CD4-positive, CD25-positive, alpha-beta regulatory T cell (primary cell): ENCODE measurements around the gene BOK. TPM values are rescaled to one million over a fixed set of nuclear protein-coding genes. Genes with fewer than 3 reads are reported as not detected.
"Not testable (repeated sequence)": the region's sequence is repeated elsewhere in the genome, so short reads cannot be mapped to it uniquely, and the experiment has no call there.

ENCODE experiments used
- ATAC-seq, 2 donors: fragments of 150-1000 bp; cut with Tn5 transposase; one replicate each; pipeline ENCODE4 v1.10.0; 2021; ENCODE audit warnings: low read depth in 2 of 2, moderate number of reproducible peaks in 2 of 2, moderate library complexity in 1 of 2
- DNase-seq, 3 donors: peaks; one replicate each; pipeline versions ENCODE4 v3.0.0 to v3.0.0-alpha.2; 2012 to 2022; ENCODE audit warnings: mixed read lengths in 1 of 3
- H3K27ac ChIP-seq: one replicate; pipeline ENCODE4 v1.7.0; 2013; ENCODE audit warnings: mild to moderate bottlenecking, low read length; ENCODE audit not compliant: insufficient read depth, poor library complexity, severe bottlenecking
- H3K27me3 ChIP-seq: one replicate; pipeline ENCODE4 v1.7.0; 2013; ENCODE audit warnings: low read length; ENCODE audit not compliant: control insufficient read depth, insufficient read depth
- H3K36me3 ChIP-seq: one replicate; pipeline ENCODE4 v1.7.0; 2013; ENCODE audit warnings: mild to moderate bottlenecking, low read length, moderate library complexity; ENCODE audit not compliant: control insufficient read depth, insufficient read depth
- H3K4me1 ChIP-seq: 2 replicates; pipeline ENCODE4 v1.7.0; 2013; ENCODE audit warnings: mild to moderate bottlenecking, low read length; ENCODE audit not compliant: insufficient read depth, control insufficient read depth, poor library complexity, severe bottlenecking
- H3K4me3 ChIP-seq: one replicate; pipeline ENCODE4 v1.7.0; 2013; ENCODE audit warnings: low read depth, mild to moderate bottlenecking, low read length, moderate library complexity
- H3K9me3 ChIP-seq, 2 experiments: 1 replicate in 1 of 2; 2 replicates in 1 of 2; pipeline ENCODE4 v1.7.0; 2013; ENCODE audit warnings: low read length in 2 of 2, mild to moderate bottlenecking in 1 of 2, moderate library complexity in 1 of 2; ENCODE audit not compliant: control insufficient read depth in 2 of 2
- H3K27ac Mint-ChIP-seq, 3 donors: one replicate each; pipeline ENCODE4 v1.8.0; 2020 to 2022; ENCODE audit warnings: mild to moderate bottlenecking in 3 of 3, mixed read lengths in 3 of 3, moderate library complexity in 2 of 3
- H3K27me3 Mint-ChIP-seq: one replicate; pipeline ENCODE4 v1.8.0; 2022; ENCODE audit warnings: mild to moderate bottlenecking, mixed read lengths
- H3K36me3 Mint-ChIP-seq: one replicate; pipeline ENCODE4 v1.8.0; 2020; ENCODE audit warnings: mixed read lengths
- H3K4me1 Mint-ChIP-seq, 4 donors: one replicate each; pipeline ENCODE4 v1.8.0; 2020 to 2022; ENCODE audit warnings: mixed read lengths in 4 of 4, mild to moderate bottlenecking in 1 of 4
- H3K4me3 Mint-ChIP-seq, 4 donors: one replicate each; pipeline ENCODE4 v1.8.0; 2020 to 2022; ENCODE audit warnings: mild to moderate bottlenecking in 4 of 4, mixed read lengths in 4 of 4, moderate library complexity in 3 of 4
- H3K9me3 Mint-ChIP-seq, 7 donors: one replicate each; pipeline ENCODE4 v1.8.0; 2020 to 2022; ENCODE audit warnings: mixed read lengths in 7 of 7, mild to moderate bottlenecking in 3 of 7, moderate library complexity in 2 of 7
- polyA plus RNA-seq, 4 donors: library from polyadenylated mRNA; unstranded; fragments of 300-500 nt; fragmentation: Illumina TruSeq; gene quantifications; one replicate each; pipeline ENCODE4 v1.2.3, GENCODE V29; 2021
- total RNA-seq: library from RNA; stranded (reverse); gene quantifications from one replicate; pipeline ENCODE4 v1.2.3, GENCODE V29; 2022

The BOK gene
- total and polyA plus RNA-seq, 5 donors from 2014 or later: not detected

DNA sequence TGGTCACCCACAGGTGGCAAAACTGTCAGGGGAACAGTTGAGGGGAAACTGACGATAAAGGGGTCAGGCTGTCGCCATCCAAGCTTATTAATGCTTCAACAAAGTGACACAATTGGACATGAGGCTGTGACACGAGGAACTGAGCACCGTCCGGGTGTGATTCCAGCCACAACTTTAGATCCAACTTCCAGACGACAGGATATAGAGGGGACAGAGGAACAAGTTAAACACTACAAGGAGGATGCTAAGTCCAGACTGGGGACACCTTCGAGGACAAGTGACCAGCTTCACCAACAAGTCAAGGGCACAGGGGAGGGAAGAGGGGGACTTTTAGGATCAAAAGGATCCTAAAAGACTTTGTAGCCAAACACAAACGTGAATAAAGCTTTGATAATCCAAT is 23.8 kb downstream of the BOK start:
- Mint-ChIP-seq H3K27ac (no peak overlapping the region), H3K4me3 (no peak overlapping the region), H3K9me3 (peaks cover 0 to 18% (median 9%) of the 10 kb centered on the region in 7 donors), H3K27me3 (no peaks in the 10 kb centered on the region), H3K4me1 (no peaks in the 10 kb centered on the region), H3K36me3 (peaks cover 55% of the 10 kb centered on the region)
- H3K27me3 ChIP-seq: no peaks in the 10 kb centered on the region
- ATAC-seq: no peak
- no peak overlapping the region for H3K27ac ChIP-seq
- H3K4me3 ChIP-seq: no peak overlapping the region
- no peaks in the 10 kb centered on the region for H3K4me1 ChIP-seq
- DNase-seq: no peak
- H3K36me3 ChIP-seq: peaks cover 45% of the 10 kb centered on the region
- H3K9me3 ChIP-seq: peaks cover 12 to 13% of the 10 kb centered on the region in 2 experiments

DNA sequence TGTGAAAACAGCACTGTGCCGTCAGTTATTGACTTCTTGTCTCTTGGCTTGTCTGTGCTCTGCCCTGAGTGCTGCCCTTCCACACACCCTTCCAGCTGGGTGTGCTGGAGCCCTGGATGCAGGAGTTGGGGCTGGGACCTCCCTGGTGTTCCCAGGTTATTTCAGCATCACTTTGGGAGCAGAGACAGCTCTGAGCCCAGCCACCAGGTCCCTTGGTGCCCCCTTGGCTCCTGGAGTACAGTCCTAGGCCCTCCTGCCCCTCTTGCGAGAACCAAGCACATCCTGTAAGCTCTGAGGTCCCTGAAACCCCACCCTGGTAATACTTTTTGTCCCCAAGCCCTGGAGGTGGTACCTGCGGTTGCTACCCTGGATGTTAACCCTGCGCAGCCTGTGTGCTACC is 24.3 kb downstream of the BOK start:
- H3K9me3 Mint-ChIP-seq: peaks cover 0 to 22% (median 9%) of the 10 kb centered on the region in 7 donors
- H3K36me3 Mint-ChIP-seq: peaks cover 56% of the 10 kb centered on the region
- no peak overlapping the region for H3K4me3 ChIP-seq
- no peaks in the 10 kb centered on the region for H3K27me3 ChIP-seq
- no peaks in the 10 kb centered on the region for H3K27me3 Mint-ChIP-seq
- H3K27ac ChIP-seq: no peak overlapping the region
- ATAC-seq (no peak), DNase-seq (no peak)
- no peaks in the 10 kb centered on the region for H3K4me1 Mint-ChIP-seq
- no peak overlapping the region for H3K4me3 Mint-ChIP-seq
- peaks cover 15 to 18% of the 10 kb centered on the region in 2 experiments for H3K9me3 ChIP-seq
- no peak overlapping the region for H3K27ac Mint-ChIP-seq
- H3K36me3 ChIP-seq: peaks cover 45% of the 10 kb centered on the region
- H3K4me1 ChIP-seq: no peaks in the 10 kb centered on the region

DNA sequence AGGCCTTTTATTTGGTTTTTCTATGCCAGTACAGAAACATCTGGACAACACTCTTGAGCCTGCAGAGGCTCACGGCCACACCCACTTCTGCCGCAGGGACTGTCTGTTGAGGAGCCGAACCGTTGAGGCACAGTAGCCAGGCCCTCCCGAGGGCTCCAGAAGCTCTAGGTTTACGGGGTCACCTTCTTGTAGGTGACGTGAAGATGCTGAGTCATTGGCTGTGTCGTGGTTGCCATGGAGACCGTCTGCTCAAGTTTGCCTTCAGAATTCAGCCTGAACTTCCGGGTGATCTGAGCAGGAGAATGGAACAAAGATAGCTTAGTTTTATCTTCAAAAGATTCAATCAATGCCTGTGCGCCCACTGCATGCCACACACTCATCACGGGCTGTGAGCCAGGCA is 25.9 kb downstream of the BOK start:
- H3K27me3 ChIP-seq: no peaks in the 10 kb centered on the region
- peaks cover 0 to 26% (median 13%) of the 10 kb centered on the region in 7 donors for H3K9me3 Mint-ChIP-seq
- no peaks in the 10 kb centered on the region for H3K27me3 Mint-ChIP-seq
- H3K4me1 ChIP-seq: no peaks in the 10 kb centered on the region
- H3K9me3 ChIP-seq: peaks cover 20 to 25% of the 10 kb centered on the region in 2 experiments
- peaks cover 54% of the 10 kb centered on the region for H3K36me3 ChIP-seq
- no peak overlapping the region for H3K4me3 Mint-ChIP-seq
- DNase-seq (no peak), ATAC-seq (no peak)
- no peak overlapping the region for H3K27ac ChIP-seq
- no peak overlapping the region for H3K4me3 ChIP-seq
- H3K27ac Mint-ChIP-seq: no peak overlapping the region
- H3K4me1 Mint-ChIP-seq: peaks cover 0 to 2% (median 0%) of the 10 kb centered on the region in 4 donors
- peaks cover 64% of the 10 kb centered on the region for H3K36me3 Mint-ChIP-seq

DNA sequence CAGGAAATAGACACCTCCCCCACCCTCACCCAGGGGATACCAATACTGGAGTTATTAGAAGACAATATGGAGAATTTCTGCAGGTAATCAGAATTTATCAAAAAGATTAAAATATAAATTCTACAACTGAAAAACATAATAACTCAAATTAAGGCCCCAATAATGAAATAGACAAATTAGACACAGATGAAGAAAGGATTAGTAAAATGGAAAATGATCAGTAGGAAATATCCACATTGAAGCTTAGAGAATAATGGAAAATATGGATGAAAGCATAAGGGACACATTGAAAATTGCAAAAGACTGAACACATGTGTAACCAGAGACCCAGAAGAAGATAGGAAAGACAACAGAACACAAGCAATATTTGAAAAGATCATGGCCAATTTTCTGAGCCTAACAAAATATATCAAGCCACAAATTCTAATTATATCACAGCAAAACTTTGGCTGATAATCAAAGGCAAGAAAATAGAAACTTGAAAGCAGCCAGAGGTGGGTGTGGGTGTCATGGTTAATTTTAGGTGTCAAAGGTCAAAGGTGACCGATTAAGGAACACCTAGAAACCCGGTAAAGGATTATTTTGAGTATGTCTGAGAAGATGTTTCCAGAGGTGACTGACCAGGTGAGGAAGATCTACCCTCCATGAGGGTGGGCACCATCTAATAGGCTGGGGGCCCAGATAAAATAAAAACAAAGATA is 28.2 kb downstream of the BOK start:
- H3K36me3 Mint-ChIP-seq: peaks cover 64% of the 10 kb centered on the region
- H3K36me3 ChIP-seq: peaks cover 56% of the 10 kb centered on the region
- H3K27me3 Mint-ChIP-seq: no peaks in the 10 kb centered on the region
- no peak for DNase-seq
- H3K27me3 ChIP-seq: no peaks in the 10 kb centered on the region
- no peak for ATAC-seq
- H3K4me1 ChIP-seq: no peaks in the 10 kb centered on the region
- no peak overlapping the region for H3K27ac ChIP-seq
- no peak overlapping the region for H3K4me3 Mint-ChIP-seq
- no peak overlapping the region for H3K4me3 ChIP-seq
- H3K27ac Mint-ChIP-seq: peak overlapping the region in 1 of 3 donors; percentile 76
- peaks cover 0 to 2% (median 0%) of the 10 kb centered on the region in 4 donors for H3K4me1 Mint-ChIP-seq
- H3K9me3 ChIP-seq: peaks cover 20 to 25% of the 10 kb centered on the region in 2 experiments
- H3K9me3 Mint-ChIP-seq: peaks cover 0 to 26% (median 13%) of the 10 kb centered on the region in 7 donors

DNA sequence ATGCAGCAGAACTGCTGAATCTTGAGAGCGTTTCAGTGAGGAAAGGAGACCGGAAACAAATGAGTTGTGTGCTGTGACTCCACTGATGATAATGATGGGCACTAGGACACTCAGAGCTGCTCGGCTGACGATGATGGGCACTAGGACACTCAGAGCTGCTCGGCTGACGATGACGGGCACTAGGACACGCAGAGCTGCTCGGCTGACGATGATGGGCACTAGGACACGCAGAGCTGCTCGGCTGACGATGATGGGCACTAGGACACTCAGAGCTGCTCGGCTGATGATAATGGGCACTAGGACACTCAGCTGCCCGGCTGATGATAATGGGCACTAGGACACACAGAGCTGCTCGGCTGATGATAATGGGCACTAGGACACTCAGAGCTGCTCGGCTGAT is 31.3 kb downstream of the BOK start:
- Histone ChIP-seq H3K9me3 (peaks cover 20 to 25% of the 10 kb centered on the region in 2 experiments), H3K36me3 (peaks cover 40% of the 10 kb centered on the region)
- not testable (repeated sequence) for ATAC-seq, H3K27ac Mint-ChIP-seq, H3K4me1 Mint-ChIP-seq, H3K27me3 ChIP-seq, H3K4me3 ChIP-seq, H3K4me1 ChIP-seq, H3K27me3 Mint-ChIP-seq, DNase-seq, H3K4me3 Mint-ChIP-seq, H3K27ac ChIP-seq
- Mint-ChIP-seq H3K9me3 (peaks cover 0 to 26% (median 13%) of the 10 kb centered on the region in 7 donors), H3K36me3 (peaks cover 45% of the 10 kb centered on the region)

DNA sequence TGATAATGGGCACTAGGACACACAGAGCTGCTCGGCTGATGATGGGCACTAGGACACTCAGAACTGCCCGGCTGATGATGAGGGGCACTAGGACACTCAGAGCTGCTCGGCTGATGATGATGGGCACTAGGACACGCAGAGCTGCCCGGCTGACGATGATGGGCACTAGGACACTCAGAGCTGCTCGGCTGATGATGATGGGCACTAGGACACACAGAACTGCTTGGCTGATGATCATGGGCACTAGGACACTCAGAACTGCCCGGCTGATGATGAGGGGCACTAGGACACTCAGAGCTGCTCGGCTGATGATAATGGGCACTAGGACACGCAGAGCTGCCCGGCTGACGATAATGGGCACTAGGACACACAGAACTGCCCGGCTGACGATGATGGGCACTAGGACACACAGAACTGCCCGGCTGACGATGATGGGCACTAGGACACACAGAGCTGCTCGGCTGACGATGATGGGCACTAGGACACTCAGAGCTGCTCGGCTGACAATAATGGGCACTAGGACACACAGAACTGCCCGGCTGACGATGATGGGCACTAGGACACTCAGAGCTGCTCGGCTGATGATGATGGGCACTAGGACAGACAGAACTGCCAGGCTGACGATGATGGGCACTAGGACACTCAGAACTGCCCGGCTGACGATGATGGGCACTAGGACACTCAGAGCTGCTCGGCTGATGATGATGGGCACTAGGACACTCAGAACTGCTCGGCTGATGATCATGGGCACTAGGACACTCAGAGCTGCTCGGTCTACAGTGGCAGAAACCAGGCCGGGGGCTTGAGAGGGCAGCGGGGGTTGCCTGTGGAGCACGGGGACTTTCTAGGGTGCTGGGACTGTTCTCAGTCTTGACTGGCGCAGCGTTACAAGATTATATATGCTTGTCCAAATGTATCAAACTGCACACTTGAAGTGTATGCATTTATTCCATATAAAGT is 32.2 kb downstream of the BOK start:
- Mint-ChIP-seq H3K36me3 (peaks cover 38% of the 10 kb centered on the region), H3K9me3 (peaks cover 0 to 20% (median 8%) of the 10 kb centered on the region in 7 donors)
- ATAC-seq, H3K4me3 ChIP-seq, H3K4me3 Mint-ChIP-seq, H3K27me3 ChIP-seq, H3K4me1 Mint-ChIP-seq, H3K27ac Mint-ChIP-seq, DNase-seq, H3K4me1 ChIP-seq, H3K27ac ChIP-seq, H3K27me3 Mint-ChIP-seq: not testable (repeated sequence)
- H3K36me3 ChIP-seq: peaks cover 38% of the 10 kb centered on the region
- H3K9me3 ChIP-seq: peaks cover 20 to 25% of the 10 kb centered on the region in 2 experiments

DNA sequence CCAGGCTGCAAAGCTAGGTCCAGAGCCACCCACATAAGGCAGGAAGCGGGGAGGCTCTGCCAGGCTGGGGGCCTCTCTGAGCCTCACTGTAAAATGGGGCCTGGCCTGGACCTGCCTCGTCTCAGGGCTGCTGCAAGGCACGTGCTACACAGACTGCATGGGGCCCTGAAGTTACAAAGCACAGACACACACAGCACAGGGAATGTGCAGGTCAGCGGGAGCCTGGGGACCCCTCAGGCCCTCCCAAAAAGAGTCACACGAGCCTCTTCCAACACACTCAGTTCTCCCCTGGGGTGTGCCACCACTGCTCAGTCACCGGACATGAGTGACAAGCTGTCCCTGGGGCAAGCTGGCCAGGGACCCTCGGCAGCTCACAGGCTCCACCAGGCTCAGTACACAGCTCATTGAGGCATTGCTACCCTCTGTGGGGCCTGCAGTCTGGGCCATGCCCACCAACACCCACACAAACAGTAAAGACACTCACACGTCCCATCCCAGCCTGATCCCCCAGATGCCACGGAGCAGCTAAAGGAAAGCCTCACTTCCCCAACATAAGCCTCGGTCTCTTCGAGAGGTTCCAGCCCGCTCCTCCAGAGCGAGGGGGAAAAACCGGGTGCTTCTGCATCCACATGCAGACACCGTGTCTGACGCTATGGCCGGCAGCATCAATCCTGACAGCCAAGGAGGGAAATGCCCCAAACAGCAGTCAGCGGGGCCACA is 33.7 kb downstream of the BOK start:
- Mint-ChIP-seq H3K27ac (no peak overlapping the region), H3K4me3 (no peak overlapping the region)
- H3K36me3 ChIP-seq: peaks cover 30% of the 10 kb centered on the region

More for the DNA sequence above, 33.7 kb downstream of the BOK start:
- H3K4me1 ChIP-seq: no peaks in the 10 kb centered on the region
- no peaks in the 10 kb centered on the region for H3K27me3 Mint-ChIP-seq
- peaks cover 29% of the 10 kb centered on the region for H3K36me3 Mint-ChIP-seq
- H3K4me3 ChIP-seq: no peak overlapping the region
- ATAC-seq (no peak), DNase-seq (no peak)
- H3K9me3 Mint-ChIP-seq: peaks cover 0 to 9% (median 1%) of the 10 kb centered on the region in 7 donors
- no peak overlapping the region for H3K27ac ChIP-seq
- H3K9me3 ChIP-seq: peaks cover 8 to 12% of the 10 kb centered on the region in 2 experiments
- H3K4me1 Mint-ChIP-seq: peaks cover 0 to 2% (median 0%) of the 10 kb centered on the region in 4 donors
- no peaks in the 10 kb centered on the region for H3K27me3 ChIP-seq
